ENCODE results near the gene TTC23L.

TTC23L gene

GRCh38 chr5:34941936-34942335 is 103.0 kb downstream of the TTC23L start:
- no peak overlapping the region for H3K4me3 Mint-ChIP-seq
- peaks cover 63% of the 10 kb centered on the region for H3K36me3 Mint-ChIP-seq (ENCODE audit: low read depth)
- TF ChIP-seq, protein P1, sequence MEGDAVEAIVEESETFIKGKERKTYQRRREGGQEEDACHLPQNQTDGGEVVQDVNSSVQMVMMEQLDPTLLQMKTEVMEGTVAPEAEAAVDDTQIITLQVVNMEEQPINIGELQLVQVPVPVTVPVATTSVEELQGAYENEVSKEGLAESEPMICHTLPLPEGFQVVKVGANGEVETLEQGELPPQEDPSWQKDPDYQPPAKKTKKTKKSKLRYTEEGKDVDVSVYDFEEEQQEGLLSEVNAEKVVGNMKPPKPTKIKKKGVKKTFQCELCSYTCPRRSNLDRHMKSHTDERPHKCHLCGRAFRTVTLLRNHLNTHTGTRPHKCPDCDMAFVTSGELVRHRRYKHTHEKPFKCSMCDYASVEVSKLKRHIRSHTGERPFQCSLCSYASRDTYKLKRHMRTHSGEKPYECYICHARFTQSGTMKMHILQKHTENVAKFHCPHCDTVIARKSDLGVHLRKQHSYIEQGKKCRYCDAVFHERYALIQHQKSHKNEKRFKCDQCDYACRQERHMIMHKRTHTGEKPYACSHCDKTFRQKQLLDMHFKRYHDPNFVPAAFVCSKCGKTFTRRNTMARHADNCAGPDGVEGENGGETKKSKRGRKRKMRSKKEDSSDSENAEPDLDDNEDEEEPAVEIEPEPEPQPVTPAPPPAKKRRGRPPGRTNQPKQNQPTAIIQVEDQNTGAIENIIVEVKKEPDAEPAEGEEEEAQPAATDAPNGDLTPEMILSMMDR (IDR thresholded peaks at IDR 0.05; ENCODE audit: unreplicated experiment in 3 of 3): no peak
- no peaks in the 10 kb centered on the region for H3K27me3 Mint-ChIP-seq (ENCODE audit: low read depth)
- H3K9me3 Mint-ChIP-seq: no peaks in the 10 kb centered on the region
- no peak overlapping the region for H3K27ac Mint-ChIP-seq
- H3K4me1 Mint-ChIP-seq: no peaks in the 10 kb centered on the region

DNA sequence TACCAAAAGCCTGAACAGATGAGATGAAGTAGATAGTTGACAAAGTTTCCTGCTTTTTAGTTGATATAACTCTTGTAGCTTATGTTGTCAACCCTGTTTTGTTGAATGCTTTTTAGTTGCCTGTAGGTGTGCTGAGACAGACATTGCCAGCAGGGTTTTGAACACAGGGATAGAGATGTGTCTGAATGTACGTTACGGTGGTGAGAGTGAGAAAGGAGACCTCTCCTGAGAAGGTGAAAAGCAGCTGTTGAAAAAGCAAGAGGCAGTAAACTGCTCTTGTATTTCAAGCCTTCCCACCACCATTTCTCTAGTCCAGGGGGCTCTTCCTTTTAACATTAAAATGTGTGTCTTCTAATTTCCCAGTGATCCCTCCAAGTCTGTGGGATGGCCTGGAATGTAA is 105.1 kb downstream of the TTC23L start:
- TF ChIP-seq, protein P1 (IDR thresholded peaks at IDR 0.05; ENCODE audit: unreplicated experiment in 3 of 3): no peak
- H3K4me1 Mint-ChIP-seq: no peaks in the 10 kb centered on the region
- peaks cover 64% of the 10 kb centered on the region for H3K36me3 Mint-ChIP-seq (ENCODE audit: low read depth)
- H3K4me3 Mint-ChIP-seq: no peak overlapping the region
- peak overlapping the region in 1 of 3 experiments; percentile 21 for H3K27ac Mint-ChIP-seq
- no peaks in the 10 kb centered on the region for H3K27me3 Mint-ChIP-seq (ENCODE audit: low read depth)
- H3K9me3 Mint-ChIP-seq: no peaks in the 10 kb centered on the region

DNA sequence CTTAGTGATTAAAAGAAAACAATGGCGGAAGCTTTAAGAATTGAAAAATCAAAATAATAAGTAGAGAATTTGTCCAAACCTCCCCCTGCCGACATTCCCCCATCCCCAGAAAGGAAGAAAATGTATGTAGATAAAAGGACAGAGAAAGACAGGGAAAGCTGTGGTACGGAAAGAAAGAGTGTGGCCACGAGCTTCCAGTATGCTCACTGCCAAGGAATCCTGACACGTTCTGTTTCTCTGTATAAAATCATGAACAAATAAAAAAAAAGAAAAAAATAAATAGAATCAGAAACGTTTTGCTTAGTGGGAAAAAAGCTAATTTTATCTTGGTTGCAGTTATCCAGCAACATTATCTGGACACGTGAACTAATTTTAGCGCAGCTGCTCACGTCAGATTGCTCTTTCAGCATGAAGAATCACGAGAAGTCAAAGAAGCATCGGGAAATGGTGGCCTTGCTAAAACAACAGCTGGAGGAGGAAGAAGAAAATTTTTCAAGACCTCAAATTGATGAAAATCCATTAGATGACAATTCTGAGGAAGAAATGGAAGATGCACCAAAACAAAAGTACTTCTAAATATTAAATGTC is 105.6 kb downstream of the TTC23L start:
- Mint-ChIP-seq H3K4me1 (no peaks in the 10 kb centered on the region), H3K27ac (no peak overlapping the region), H3K36me3 (ENCODE audit: low read depth) (peaks cover 67% of the 10 kb centered on the region), H3K9me3 (no peaks in the 10 kb centered on the region), H3K27me3 (ENCODE audit: low read depth) (no peaks in the 10 kb centered on the region), H3K4me3 (no peak overlapping the region)
- TF ChIP-seq, protein P1 (IDR thresholded peaks at IDR 0.05; ENCODE audit: unreplicated experiment in 3 of 3): no peak

All from nephron (organoid).